Measurements from ENCODE around the gene PRDM16. TPM values are rescaled to one million over a fixed set of nuclear protein-coding genes. Genes with fewer than 3 reads are reported as not detected.
"Not testable (repeated sequence)": the region's sequence is repeated elsewhere in the genome, so short reads cannot be mapped to it uniquely, and the experiment has no call there.

PRDM16 gene
- total RNA-seq, 1 donor from 2014 or later, result 0.07 TPM

- intact Hi-C loops (cut with micrococcal nuclease), result no loop called here
Observed at GRCh38 chr1:3161176-3161840, 92.3 kb downstream of the PRDM16 start.

GRCh38 chr1:3162322-3162882 is 93.4 kb downstream of the PRDM16 start:
- intact Hi-C loops (cut with micrococcal nuclease), result no loop called here

GRCh38 chr1:3163356-3163755 is 94.4 kb downstream of the PRDM16 start:
- intact Hi-C loops (cut with micrococcal nuclease), result no loop called here

GRCh38 chr1:3164671-3165070 is 95.7 kb downstream of the PRDM16 start:
- intact Hi-C loops (cut with micrococcal nuclease), result no loop called here

GRCh38 chr1:3165189-3165588 is 96.2 kb downstream of the PRDM16 start:
- intact Hi-C loops (cut with micrococcal nuclease), result not testable (repeated sequence)

- intact Hi-C loops (cut with micrococcal nuclease), result no loop called here
Observed at GRCh38 chr1:3166206-3166918, 97.4 kb downstream of the PRDM16 start.

GRCh38 chr1:3167255-3167654 is 98.3 kb downstream of the PRDM16 start:
- intact Hi-C loops (cut with micrococcal nuclease), result no loop called here

GRCh38 chr1:3168678-3169077 is 99.7 kb downstream of the PRDM16 start:
- intact Hi-C loops (cut with micrococcal nuclease), result no loop called here

GRCh38 chr1:3169665-3170356 is 100.8 kb downstream of the PRDM16 start:
- intact Hi-C loops (cut with micrococcal nuclease), result no loop called here

GRCh38 chr1:3170561-3171453 is 101.8 kb downstream of the PRDM16 start:
- intact Hi-C loops (cut with micrococcal nuclease), result no loop called here

- intact Hi-C loops (cut with micrococcal nuclease), result no loop called here
Observed at GRCh38 chr1:3171761-3172160, 102.8 kb downstream of the PRDM16 start.

GRCh38 chr1:3172431-3173380 is 103.7 kb downstream of the PRDM16 start:
- intact Hi-C loops (cut with micrococcal nuclease), result no loop called here

- intact Hi-C loops (cut with micrococcal nuclease), result no loop called here
Observed at GRCh38 chr1:3173381-3173980, 104.5 kb downstream of the PRDM16 start.

- intact Hi-C loops (cut with micrococcal nuclease), result no loop called here
Observed at GRCh38 chr1:3174487-3175247, 105.7 kb downstream of the PRDM16 start.

GRCh38 chr1:3175486-3175885 is 106.5 kb downstream of the PRDM16 start:
- intact Hi-C loops (cut with micrococcal nuclease), result no loop called here

- intact Hi-C loops (cut with micrococcal nuclease), result no loop called here
Observed at GRCh38 chr1:3176028-3176427, 107.0 kb downstream of the PRDM16 start.

- intact Hi-C loops (cut with micrococcal nuclease), result no loop called here
Observed at GRCh38 chr1:3176820-3177219, 107.8 kb downstream of the PRDM16 start.

GRCh38 chr1:3178279-3178678 is 109.3 kb downstream of the PRDM16 start:
- intact Hi-C loops (cut with micrococcal nuclease), result no loop called here

GRCh38 chr1:3179471-3179870 is 110.5 kb downstream of the PRDM16 start:
- intact Hi-C loops (cut with micrococcal nuclease), result no loop called here

All from T-helper 1 cell treated with Interleukin-12 subunit alpha and Interleukin-12 subunit beta and Interleukin-4 antibody, amounts not matched to agents 30 ng/mL and 1 ng/mL, for 36 hours (primary cell).